GM19035 (cell line): ENCODE measurements around the gene JMJD8.

Experiments used
- ATAC-seq: cut with Tn5 transposase; IDR thresholded peaks from one replicate; pipeline ENCODE4 v1.9.1; 2021; ENCODE audit not compliant: unreplicated experiment

Gene JMJD8

GRCh38 chr16:642189-643049 lies 41.7 kb downstream of the JMJD8 start:
- ATAC-seq, result peak; percentile 41

GRCh38 chr16:641326-642188 lies 42.6 kb downstream of the JMJD8 start, which contains the start of gene MCRIP2:
TSS of gene MCRIP2 (plus strand) at chr16:641828. CDS start at chr16:641992, 164 bp downstream.
- ATAC-seq, result peak; percentile 61

DNA sequence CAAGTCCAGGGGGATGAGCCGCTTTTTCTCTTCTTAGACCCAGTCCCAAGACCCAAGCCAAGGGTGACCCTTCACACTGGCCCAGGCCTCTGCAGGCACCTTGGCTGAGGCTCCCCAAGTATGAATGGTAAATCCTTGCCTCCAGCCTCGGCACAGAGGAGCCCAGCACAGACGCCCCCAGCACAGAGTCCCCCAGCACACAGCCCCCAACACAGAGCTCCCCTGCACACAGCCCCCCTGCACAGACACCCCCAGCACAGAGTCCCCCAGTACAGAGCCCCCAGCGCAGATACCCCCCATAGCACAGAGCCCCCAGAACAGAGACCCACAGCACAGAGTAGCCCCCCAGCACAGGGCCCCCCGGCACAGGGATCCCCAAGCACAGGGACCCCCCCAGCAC lies 43.5 kb downstream of the JMJD8 start:
- no peak for ATAC-seq

- ATAC-seq, result no peak
Measured at GRCh38 chr16:638836-639235, 45.3 kb downstream of the JMJD8 start.

- ATAC-seq, result no peak
Measured at GRCh38 chr16:638034-638543, 46.0 kb downstream of the JMJD8 start.

DNA sequence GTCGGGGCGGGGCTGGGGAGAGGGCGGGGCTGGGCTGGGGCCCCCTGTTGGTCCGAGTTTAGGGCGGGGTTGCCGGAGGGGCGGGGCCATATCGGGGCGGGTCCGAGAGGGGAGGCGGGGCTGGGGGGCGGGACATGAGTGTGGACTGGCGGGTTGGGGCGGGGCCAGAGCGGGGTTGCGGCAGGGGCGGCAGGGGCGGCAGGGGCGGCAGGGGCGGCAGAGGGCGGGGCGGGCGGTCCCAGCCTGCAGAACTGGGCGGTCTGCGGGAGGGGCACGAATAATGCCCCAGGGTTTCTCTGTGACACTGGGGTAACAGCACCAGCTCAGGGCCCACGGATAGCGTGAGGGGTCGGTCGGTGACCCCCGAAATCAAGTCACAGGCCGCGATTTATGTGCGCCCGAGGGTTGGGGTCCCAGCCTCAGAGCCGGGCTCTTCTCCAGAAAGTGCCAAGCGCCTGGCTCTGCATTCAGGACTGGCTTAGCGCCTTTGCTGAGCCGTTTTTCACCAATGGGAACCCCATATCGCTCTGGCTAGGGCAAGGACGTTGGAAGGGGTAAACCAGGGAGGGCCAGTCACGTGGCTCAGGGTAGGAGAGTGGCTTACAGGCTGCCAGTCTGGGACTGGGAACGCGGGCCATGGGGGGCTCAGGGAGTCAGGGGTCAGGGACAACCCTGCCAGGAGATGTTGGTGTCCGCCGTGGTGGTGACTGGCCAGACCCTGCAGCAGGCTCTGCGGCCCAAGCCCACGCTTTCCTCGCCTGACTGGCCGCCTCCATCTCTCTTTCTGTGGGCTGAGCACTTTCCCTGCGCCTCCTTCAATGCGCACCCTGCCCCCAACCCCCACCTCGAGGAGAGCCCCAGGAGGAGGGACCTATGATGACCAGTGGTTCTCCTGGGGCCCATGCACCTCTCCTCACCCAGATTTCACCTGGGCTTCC lies 46.8 kb downstream of the JMJD8 start:
- no peak for ATAC-seq

DNA sequence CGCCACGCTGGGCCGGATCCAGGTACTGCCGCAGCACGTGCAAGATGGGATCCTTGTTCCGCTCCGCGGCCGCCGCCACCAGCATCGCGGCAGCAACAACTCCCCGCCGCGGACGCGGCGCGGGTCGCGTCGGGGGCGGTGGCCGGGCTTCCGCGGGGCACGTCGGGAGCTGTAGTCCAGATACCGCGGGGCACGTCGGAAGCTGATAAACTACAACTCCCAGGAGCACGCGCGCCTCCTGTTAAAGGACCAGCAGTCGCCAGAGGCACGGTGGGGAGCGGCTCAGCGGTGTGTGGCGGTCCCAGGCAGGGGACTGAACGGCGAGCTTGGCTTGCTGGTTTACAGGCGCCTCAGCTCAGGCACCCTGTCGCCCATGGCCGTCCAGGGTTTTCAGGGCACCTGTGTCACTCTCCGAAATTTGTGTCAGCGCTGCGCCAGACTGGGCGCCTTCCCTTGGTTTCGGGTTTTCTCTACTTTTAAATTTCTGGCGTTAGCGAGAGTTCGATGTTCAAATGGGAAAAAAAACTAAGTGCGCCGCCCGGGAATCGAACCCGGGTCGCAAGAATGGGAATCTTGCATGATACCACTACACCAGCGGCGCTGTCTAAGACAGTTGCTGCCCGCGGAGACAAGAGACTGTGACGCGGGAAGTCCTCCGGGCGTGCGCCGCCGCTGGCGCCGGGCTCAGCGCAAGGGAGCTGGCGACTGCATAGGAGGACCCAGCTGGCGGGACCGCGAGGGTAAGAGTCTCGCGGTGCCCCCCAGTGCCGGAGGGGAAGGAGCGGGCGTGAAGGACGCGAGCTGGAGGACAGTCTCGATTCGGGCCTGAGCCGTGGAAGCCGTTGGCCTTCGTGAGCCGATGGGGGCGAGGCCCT lies 47.7 kb downstream of the JMJD8 start, which contains the start of gene METTL26:
TSS of gene METTL26 (minus strand) at position 100 of the 875 bp plus-strand sequence. CDS start at position 85, 15 bp downstream.
- peak; percentile 69 for ATAC-seq

DNA sequence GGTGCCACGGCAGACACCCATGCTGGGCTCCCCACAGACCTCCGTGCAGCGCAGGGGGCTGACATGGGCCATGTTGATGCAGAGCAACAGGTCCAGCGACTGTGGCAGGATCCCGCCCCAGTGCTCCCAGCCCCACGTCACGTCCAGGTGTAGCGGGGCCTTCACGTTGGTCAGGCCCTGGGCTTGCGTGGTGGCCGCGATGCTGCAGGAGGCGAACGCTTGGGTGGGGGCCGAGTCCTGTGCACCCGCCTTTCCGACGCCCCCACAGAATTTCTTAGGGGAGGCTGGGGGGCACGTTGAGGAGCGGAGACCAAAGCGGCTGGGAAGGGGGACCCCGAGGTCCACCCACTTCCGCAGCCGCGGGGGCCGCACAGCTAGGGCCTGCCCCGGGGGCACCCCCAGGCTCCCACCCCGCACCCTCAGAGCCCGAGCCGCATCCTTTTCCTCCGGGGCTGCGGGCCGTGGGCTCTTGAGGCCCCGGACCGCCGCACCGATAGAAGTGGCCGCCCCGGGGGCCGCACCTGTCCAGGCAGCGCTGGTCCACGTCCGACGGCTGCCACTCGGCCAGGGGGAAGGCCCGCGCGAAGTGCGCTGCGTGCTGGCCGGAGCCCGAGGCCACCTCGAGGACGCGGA lies 48.4 kb downstream of the JMJD8 start:
- ATAC-seq, result peak; percentile 6

DNA sequence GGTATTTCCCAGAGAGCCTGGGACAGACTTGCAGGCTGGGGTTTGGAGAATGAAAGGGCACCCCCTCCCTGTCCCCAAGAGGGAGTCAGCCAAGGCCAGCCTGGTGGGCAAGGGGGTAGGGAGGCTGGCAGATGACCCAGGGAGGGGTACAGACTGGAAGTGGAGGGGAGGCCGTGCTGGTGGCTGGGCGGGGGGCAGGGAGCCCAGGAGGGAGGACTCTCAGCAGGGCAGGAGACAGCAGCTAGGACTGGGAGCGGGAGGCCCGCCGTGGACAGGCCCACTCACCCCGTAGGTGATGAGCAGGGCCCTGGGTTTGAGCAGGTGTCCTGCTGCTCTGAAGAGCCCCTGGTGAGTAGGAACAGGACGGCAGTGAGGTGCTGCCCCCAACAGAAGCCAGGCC lies 49.1 kb downstream of the JMJD8 start:
- ATAC-seq, result no peak

DNA sequence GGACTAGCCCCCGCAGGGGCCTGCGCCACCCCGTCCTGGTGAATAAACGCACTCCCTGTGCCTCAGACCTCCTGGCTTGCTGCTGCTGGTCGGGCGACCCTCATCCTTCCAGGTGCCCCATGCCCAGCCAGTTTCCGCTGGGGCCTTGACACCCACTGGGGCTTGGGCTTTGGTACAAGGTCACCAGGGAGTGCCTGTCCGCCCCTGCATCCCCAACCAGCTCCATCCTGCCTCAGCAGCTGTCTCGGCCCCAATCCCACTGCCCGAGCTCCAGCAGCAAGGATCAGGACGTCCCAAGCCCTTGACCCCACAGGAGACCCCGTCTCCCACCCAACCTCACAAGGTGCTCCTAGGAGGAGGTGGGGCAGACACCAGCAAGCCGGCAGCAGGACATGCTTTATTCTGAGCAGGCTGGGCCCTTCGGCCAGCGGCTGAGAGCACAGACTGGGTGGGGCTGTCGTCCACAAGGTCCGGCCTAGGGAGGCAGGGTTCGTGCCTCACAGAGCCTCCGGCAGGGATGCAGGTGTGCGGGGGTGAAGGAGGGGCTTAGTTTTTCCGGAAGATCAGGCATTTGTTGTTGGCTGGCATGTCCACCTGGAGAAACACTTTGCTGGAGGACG lies 50.0 kb downstream of the JMJD8 start:
- no peak for ATAC-seq

GRCh38 chr16:633336-634050 lies 50.6 kb downstream of the JMJD8 start:
- ATAC-seq, result no peak

DNA sequence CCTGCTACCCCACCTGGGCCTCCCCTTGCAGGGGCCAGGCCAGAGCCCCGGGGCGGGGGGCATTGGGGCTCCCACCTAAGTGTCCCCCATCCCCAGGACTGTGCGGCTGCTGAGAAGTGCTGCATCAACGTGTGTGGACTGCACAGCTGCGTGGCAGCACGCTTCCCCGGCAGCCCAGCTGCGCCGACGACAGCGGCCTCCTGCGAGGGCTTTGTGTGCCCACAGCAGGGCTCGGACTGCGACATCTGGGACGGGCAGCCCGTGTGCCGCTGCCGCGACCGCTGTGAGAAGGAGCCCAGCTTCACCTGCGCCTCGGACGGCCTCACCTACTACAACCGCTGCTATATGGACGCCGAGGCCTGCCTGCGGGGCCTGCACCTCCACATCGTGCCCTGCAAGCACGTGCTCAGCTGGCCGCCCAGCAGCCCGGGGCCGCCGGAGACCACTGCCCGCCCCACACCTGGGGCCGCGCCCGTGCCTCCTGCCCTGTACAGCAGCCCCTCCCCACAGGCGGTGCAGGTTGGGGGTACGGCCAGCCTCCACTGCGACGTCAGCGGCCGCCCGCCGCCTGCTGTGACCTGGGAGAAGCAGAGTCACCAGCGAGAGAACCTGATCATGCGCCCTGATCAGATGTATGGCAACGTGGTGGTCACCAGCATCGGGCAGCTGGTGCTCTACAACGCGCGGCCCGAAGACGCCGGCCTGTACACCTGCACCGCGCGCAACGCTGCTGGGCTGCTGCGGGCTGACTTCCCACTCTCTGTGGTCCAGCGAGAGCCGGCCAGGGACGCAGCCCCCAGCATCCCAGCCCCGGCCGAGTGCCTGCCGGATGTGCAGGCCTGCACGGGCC lies 51.4 kb downstream of the JMJD8 start:
- ATAC-seq, result no peak

DNA sequence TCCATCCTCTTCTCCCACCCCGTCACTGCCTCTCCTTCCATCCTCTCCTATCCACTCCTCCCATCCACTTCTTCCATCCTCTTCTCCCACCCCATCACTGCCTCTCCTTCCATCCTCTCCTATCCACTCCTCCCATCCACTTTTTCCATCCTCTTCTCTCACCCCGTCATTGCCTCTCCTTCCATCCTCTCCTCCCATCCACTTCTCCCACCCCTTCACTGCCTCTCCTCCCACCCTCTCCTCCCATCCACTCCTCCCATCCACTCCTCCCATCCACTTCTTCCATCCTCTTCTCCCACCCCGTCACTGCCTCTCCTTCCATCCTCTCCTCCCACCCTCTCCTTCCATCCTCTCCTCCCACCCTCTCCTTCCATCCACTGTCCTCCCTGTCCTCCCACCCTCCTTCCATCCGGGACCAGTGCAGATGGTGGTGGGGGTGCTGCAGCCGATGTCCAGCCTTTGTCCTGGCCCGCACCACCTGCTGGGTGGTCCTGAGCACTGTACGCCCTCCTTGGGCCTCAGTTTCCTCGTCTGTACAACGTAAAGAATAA lies 52.3 kb downstream of the JMJD8 start:
- no peak for ATAC-seq
